GM18511 (cell line): Measurements from ENCODE around the gene EEF1AKMT3.

Experiments used
- ATAC-seq: cut with Tn5 transposase; IDR thresholded peaks from one replicate; pipeline ENCODE4 v1.9.1; 2021; ENCODE audit warnings: mild to moderate bottlenecking, moderate library complexity; ENCODE audit not compliant: unreplicated experiment

EEF1AKMT3 gene

DNA sequence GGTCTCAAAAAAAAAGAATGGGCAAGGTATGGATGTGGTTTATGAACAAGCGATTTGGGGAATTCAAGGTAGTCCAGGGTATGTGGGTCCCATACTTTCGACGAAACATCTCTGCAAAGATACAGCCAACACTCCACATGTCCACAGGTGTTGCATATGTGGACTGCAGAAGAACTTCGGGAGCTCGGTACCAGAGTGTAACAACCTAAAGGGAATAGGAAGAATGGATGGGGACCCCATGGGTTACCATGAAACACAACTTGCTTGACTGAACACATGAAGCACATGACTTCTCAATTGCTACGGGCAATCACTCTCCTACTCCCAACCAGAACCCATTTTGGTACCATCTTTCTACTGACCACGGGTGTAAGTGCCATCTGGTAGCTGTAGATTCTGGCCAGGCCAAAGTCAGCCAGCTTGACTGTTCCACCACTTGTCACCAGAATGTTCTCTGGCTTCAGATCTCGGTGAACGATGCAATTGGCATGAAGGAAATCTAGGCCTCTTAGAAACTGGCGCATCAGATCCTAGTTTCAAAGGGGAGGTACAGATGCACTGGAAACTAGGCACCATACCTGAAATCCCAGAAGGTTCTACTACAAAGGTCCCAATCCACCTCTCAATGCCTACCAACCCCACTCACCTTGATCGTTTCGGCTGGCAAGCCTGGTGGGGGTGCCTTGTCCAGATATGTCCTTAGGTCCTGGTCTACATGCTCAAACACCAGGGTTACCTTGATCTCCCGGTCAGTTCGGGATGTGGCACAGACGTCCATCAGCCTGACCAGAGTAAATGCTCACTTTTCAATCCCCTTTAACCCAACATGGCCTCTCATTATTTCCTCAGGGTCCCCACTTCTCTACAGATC is 21.6 kb upstream of the EEF1AKMT3 start:
- no peak for ATAC-seq

DNA sequence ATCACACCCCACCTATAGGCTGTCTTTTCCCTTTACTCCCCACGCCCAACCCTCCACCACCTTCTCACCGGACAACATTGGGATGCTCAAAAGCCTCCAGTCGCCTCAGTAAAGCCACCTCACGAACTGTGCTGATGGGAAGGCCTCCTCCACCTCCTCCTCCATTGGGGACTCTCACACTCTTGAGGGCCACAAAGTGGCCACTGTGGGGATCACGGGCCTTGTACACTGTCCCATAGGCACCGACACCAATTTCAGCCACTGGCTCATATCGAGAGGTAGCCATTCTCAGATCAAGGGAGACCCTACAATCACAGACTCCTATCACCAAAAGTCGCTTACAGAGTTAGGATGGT is 21.0 kb upstream of the EEF1AKMT3 start:
- no peak for ATAC-seq

DNA sequence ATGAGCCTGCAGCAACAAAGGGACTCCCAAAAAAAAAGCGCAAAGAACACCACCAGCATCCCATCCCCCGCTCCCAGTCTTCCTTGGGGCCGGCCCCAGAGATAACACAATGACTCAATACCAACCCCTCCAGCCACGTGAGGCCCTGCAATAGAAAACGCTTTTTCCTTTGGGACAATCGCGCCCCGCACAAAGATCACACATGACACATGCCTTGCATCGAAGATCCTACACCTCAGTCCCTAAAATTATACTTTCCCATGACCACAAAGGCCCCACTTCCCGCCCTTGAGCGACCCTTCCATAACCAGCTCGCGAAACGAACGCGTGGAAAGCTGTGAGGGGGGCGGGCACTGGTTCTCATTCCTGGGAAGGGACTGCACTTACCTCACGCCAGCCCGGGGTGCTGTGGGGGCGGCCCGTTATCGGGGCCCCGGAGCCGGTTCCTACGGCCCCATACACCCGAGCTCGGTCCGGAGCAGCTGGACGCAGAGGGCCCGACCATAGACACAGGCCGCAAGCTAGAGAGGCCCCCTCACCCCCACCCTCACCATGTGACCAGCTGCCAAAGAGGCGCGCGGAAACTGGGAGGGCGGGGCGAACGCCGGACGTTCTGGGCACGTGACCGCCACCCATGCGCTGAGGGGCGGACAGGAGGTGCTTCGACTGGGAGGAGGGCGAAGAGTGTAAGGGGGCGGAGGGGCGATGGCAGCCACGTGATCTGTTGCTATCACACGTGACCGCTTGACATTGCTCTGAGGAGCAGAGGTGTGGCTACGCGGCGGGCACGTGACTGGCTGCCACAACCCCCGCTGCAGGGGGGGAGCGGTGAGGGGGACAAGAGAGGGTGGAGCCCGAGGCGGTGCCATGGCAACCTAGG is 20.4 kb upstream of the EEF1AKMT3 start, which contains the start of gene CDK4:
Gene CDK4 (minus strand): TSS at position 523 of the 880 bp plus-strand sequence. CDS start 593 bp downstream, outside the sequence.
- peak; percentile 67 for ATAC-seq

DNA sequence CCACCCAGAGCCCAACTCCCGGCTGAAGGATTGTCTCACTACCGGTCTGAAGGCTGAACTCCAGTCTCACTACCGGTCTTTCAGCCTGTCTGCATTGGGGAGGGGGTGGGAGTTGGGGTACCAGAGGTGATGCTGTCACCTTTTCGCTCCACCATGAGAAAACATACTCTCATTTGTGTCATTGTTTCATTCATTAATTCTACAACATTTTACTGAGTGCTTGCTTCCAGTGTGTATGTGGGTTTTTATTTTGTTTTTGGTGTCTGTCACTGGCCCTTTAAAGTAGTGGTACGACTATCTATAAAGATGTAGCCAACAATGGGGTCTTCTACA is 19.8 kb upstream of the EEF1AKMT3 start:
- ATAC-seq: no peak

DNA sequence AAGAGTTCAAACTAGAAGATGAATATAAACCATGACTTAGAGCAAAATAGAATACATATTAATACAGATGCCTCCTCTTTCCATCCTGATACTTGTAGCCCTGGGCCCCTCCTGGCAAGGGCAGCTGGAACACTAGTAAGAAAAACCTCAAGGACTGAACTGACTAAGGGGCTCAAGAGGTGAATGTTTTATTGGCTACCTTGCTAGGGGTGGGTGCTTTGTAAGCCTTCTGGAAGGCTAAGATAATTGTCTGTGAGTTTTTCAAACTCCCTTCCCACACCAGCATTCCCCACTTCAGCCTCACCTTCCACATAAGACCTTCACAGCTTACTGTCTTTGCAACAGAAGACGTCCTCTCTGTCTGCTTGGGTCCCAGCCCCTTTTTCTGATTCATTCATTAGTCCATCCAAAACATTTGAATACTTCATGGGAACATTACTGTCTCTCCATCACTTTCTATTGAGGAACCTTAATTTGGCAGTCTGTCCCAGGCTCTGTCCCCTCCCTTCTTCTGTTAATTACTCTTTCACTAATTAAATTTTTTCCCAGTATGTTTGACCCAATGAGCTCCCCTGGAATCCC is 18.6 kb upstream of the EEF1AKMT3 start:
- no peak for ATAC-seq

DNA sequence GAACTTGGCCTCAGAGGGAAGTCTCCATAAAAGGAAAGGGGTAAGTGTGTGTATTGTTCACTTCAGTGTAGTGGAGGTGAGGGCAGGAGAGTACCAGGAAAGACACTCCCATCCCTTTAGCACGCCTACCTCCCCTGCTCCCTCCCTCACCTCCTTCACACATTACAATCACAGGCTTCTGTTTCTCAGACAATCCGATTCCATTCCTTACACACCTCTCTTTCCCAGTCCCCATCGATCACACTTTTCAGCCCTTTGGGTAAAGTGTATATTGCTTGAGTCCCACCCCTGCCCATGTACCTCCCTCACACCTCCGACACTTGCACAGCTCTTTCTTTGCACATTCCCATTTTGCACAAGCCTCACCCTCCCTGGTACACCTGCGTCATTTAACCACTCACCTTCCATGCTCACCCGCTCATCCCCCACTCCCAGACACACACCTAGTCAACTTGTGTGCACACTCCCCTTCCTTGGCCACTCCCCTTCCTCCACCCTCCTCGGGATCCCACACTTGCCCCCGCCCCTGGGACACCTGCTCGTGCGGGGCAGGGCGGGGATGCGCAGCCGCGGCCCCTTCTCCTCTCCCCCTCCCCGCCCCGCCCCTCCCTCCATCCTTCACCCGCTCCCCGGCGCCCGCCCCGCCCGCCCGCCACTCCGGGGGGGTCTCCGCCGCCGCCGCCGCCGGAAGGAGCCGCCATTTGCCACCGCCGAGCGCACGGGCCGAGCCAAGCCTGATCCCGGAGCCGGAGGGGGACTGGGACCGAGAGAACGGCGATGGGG is 17.8 kb upstream of the EEF1AKMT3 start, which contains the start of gene MARCHF9:
Gene MARCHF9 (plus strand): TSS at position 693 of the 783 bp plus-strand sequence. CDS start 426 bp downstream, outside the sequence.
- ATAC-seq: peak; percentile 42

DNA sequence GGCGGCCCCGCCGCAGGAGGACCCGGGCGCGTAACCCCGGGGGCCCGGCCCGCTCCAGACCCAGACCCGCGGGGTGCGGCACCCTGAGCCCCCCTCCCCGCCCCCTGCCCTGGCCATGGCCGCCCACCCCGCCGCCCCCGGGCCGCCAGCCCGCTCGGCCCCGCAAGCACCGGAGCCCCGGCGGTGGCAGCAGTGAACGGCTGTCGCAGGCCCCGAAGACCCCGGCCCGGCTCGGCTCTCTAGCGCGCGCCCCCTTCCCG is 17.3 kb upstream of the EEF1AKMT3 start:
- no peak for ATAC-seq

DNA sequence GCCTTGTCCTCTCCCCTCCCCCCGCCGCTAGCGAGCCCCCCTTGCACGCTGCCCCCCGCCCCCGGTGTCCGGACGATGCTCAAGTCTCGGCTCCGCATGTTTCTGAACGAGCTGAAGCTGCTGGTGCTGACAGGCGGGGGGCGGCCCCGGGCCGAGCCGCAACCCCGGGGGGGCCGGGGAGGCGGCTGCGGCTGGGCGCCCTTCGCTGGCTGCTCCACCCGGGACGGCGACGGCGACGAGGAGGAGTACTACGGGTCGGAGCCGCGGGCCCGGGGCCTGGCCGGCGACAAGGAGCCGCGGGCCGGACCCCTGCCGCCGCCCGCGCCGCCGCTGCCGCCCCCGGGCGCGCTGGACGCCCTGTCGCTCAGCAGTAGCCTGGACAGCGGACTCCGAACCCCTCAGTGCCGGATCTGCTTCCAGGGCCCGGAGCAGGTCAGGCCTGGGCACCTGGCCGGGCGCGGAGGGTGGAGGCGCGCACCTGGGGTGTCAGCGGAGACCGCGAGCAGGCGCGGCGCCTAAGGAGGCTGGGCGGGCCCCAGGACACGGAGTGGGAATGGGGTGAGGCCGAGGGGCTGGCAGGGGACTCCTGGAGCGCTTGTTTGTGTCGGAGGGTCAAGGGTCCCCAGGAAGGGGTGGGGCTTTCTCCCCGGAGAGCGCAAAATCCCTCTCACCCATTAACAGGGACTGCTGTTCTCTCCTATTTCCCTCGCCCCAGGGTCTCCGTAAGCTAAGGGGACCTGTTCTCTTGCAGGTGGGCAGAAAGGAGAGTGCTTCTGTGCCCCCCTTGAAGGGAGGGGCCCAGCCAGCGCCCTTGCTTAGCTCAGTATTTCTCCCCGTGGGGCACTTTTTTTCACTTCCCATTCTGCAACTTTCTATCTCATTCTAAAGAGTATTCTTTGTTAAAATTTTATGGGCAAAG is 16.7 kb upstream of the EEF1AKMT3 start:
- ATAC-seq: no peak

DNA sequence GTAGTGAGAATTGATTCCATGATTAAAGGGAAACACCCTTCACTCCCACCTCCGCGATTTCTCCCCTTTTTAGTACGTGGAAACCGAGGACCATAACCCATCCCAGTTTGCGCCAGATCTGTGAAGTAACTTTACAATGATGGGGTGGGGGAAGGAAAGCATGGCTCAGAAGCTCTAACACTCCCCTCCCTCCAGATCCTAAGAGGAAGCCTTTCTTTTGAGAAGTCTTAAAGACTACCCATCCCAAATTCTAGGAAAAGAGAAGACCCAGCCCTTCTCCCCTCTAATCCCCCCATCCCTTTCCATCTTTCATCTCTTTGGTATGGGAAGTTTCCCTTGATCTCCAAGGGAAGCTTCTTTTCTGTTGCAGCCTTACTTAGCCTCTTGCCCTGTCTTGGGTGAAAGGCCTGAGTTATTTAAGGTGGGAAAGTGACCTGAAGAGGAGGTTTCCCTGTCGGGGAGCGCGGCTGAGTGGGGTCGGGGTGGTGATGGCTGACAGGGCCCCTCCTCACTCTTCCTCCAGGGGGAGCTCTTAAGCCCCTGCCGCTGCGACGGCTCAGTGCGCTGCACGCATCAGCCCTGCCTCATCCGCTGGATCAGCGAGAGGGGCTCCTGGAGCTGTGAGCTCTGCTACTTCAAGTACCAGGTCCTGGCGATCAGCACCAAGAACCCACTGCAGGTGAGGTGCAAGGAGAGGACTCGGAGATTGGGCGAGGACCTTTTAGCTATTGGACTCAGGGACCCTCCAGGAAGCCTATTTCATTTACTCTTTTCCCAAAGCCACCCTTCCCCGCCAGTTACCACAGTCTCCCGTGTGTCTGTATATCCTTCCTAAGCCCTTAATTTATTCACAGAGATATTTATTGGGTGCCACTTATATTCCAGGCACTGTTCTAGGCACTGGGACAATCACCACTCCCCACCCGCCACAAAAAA is 15.7 kb upstream of the EEF1AKMT3 start:
- ATAC-seq: no peak

DNA sequence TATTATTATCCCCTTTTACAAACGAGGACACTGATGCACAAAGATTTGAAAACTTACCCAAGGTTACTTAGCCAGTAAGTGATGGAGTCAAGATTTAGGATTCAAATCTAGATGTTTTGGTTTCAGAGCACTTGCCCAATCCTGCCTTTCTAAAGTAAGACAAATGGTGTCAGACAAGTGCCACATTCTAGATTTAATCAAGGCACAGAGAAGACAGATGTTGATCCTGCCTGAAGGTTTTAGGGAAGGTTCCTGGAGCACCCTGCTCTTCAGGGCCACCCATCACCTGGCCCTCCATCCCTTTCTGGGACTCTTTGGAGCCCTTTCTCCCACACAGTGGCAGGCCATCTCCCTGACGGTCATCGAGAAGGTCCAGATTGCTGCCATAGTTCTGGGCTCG is 14.6 kb upstream of the EEF1AKMT3 start:
- ATAC-seq: no peak

DNA sequence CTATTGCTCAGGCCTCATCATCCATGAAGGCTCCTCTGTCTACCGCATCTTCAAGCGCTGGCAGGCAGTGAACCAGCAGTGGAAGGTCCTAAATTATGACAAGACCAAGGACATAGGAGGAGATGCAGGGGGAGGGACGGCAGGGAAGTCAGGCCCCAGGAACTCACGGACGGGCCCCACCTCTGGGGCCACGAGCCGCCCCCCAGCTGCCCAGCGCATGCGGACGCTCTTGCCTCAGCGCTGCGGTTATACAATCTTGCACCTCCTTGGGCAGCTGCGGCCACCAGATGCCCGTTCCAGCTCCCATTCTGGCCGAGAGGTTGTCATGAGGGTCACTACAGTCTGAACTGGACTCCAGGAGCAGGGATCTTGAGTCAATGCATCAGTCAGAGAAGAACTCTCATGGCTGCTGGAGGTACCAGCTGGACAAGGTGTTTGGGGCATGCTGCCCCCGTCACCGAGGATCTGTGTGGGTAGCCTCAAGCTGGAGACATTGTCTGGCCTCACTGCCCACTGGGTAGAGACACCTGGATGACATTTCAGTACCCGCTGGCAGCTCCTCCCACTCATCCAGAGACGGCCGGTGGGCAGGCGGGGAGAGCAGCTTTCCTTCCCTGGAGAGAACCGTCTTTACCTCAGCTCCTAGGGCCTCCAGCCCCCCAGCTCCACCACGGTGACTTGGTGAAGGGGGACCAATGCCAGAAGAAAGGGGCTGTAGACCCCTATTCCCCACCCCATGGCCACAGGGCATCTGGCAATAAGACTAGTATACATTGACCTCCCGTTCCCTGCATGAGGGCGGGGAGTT is 13.7 kb upstream of the EEF1AKMT3 start:
- no peak for ATAC-seq

DNA sequence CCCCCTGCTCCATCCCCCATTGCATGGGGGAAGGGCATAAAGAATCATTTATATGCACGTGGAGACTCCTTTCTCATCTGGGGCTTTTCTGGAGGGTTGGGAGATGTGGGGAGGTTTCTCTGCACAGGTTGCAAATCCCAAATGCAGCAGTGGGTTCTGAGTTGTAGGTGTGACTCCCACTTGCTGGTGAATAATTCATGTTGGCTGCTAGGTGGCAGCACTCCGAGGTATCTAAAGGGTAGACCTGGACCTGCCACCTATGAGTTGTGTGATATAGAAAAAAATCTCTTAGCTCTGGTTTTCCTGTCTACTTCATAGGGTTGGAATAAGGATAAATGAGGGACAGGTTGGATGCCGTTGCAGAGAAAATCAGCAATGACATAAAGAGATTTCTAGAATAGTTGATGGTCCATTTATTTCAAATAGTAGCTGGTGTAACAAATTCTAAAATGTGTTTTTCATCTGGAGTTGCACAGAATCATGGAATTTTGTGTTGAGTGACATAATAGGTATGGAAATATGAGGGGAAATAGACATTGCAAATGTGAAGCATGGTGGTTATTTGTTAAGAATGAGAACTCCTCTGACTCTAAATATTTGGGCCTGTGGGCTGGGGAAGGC is 12.9 kb upstream of the EEF1AKMT3 start:
- no peak for ATAC-seq

DNA sequence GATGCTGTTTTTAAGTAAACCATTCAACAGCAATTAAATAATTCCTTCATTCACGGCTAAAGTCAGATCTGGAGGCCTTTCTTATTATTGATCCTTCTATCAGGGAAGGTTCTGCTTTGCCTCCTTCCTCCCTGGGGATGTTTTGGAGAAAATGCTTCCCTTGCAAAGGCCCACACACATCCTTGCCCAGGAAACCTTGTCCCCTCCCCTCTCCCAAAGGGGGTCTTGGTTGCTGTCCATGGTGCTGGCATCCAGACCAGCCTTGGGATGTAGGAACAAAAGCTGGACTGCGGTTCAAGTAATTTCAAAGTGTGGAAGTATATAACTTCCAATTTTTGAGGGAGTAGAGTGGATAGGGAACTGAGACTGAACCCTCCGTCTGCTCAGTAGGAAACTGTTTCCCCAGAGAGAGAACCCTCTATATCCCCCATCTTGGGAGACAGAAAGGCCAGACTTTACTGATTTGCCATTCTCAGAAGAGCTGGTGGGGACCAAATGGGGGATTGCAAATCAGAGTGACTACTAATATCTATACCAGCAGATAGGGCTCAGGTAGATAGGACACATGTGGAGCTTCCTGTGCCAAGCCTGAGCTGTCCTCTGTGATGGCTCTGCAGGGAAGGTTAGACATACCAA is 11.9 kb upstream of the EEF1AKMT3 start:
- ATAC-seq: no peak

DNA sequence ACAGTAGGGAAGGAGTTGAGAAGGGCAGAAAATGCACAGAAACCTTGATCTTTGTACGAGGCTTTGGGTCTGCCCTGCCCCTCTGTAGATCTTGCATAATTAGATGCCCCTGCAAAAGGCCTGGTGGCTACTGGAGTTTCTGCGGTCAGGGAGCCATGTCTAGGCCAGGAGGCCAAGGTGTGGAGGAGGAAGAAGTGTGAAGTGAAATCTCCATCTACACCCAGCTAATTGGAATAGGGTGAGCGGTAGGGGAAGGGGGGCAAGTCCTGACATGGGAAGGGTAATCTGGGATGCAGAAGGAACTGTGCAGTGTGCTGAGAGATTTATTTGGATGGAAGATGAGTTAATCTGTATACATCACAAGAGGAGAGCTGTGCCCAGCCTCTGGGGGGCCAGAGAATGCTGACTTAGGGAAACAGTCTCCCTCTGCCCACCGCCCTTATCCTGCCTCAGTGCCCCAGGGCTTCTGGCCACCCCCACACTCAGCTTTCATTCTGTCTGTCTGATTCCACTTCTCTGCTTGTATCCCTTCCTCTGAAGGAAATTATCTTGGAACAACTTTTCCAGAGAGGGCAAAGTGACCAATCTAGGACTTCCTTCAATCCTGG is 10.9 kb upstream of the EEF1AKMT3 start:
- no peak for ATAC-seq

DNA sequence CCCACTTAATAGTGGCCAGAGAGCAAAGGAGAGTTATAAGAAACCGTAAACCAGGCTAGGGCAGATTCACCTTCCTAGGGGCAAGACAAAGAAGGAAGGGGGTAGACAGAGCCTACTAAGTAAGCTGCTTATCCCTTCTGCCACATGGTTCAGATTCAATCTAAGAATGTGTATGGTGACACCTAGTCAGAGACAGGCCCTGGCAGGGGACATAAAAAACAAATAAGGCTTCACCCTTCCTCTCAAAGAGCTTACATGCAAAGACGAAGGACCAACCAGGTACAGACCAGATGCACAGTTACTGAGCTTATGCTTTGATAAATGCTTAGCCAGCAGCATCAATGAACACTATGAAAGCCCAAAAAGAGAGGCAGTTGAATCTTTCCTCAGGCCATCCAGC is 10.0 kb upstream of the EEF1AKMT3 start:
- ATAC-seq: no peak

DNA sequence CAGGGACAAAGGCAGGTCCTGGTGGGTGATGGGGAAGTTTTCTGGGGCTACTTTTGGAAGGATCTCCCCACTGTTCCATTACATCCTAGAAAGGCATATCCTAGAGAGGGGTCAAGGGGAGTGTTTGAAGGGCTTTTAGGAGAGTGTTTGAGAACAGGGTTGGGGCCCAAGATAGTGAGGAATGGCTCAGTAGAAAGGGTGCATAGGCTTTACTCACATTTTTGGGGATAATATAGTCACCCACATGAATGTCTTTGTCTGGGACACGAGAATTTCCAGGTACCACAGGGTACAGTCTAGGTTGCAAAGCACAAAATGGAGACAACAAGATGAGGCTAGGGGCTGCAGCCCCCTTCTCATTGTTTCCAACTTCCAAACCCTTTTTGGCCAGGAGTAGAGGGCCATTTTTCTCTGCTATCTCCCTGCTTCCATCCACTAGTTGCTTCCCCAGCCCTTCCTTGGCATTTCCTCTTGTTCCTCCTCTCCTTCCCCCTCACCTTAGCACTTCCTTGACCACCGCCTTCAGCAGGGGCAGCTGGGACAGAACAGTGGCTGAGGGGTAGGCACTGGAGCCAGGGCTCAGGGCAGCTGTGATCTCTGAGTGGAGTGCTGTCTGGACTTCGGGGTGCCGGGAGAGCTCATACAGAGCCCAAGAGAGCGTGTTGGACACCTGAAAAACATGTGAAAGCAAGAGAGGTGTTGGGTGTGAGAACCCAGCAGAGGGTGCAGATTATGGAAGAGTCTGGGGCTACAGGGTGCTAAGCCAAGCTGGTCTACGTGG is 8.3 kb upstream of the EEF1AKMT3 start:
- no peak for ATAC-seq
